HG03045 (cell line): ENCODE data around the gene AP4M1.

Source experiments
- ATAC-seq: cut with Tn5 transposase; IDR thresholded peaks from one replicate; pipeline ENCODE4 v1.9.1; 2021; ENCODE audit warnings: mild to moderate bottlenecking, moderate library complexity; ENCODE audit not compliant: unreplicated experiment

The AP4M1 gene, protein sequence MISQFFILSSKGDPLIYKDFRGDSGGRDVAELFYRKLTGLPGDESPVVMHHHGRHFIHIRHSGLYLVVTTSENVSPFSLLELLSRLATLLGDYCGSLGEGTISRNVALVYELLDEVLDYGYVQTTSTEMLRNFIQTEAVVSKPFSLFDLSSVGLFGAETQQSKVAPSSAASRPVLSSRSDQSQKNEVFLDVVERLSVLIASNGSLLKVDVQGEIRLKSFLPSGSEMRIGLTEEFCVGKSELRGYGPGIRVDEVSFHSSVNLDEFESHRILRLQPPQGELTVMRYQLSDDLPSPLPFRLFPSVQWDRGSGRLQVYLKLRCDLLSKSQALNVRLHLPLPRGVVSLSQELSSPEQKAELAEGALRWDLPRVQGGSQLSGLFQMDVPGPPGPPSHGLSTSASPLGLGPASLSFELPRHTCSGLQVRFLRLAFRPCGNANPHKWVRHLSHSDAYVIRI

DNA sequence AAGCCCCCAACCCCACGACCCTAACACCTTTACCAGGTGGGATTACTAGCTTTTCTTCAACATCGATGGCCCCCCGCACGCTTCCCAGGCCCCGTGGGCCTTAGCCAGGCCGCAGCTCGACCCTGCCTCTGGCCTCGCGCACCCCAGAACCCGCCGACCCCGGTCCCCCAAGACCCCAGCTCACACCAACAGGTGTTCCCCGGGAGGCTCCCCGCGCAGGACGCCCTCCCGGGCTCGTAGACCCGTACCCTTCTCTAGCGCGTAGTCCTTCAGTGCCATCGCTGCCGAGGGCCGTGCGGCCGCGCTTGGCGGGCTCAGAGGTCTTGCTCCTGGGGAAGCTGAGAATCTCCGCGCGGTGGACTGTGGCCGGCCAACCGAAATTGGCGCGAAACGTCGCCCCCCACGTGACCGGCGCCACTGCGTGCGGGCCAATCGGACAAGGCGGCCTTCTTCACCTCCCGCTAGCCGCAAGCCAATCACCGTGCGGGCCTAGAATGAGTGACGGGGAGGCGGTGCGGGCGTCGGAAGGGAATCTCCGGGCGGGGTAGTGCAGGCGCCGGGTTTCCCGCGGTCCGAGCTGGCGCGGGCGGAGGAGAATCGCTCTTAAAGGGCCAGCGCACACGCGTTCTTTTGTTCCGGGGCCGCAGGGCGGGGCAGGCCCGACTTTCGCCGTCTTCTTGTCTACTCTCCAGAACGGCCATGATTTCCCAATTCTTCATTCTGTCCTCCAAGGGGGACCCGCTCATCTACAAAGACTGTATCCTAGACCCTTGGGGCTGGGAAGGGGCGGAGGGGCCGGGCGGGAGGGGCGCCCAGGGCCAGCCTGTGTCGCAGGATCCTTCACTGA, at the start of gene AP4M1, which contains the start of gene MCM7:
AP4M1 (plus strand) TSS at position 628 of the 847 bp plus-strand sequence; CDS start at position 700, 72 bp downstream.
MCM7 (minus strand) TSS at position 382 of the 847 bp plus-strand sequence; CDS start at position 279, 103 bp downstream.
- peak; percentile 84 for ATAC-seq

DNA sequence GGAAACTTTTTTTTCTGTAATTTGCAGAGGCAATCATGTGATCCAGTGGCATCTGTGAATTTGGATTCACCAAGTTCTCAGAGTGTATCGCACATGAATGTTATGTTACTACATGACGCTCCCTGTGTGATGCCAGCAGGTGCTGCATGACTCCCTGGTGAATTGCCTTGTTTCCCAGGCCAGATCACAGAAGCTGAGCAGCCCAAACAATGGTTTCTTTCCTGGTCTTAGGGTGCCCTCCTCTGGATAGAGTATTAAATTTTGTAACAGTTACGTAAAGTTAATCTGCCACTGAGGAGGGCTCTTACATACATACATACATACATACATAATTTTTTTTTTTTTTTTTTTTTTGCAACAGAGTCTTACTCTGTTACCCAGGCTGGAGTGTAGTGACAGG, 48.2 kb upstream of the AP4M1 start:
- no peak for ATAC-seq

DNA sequence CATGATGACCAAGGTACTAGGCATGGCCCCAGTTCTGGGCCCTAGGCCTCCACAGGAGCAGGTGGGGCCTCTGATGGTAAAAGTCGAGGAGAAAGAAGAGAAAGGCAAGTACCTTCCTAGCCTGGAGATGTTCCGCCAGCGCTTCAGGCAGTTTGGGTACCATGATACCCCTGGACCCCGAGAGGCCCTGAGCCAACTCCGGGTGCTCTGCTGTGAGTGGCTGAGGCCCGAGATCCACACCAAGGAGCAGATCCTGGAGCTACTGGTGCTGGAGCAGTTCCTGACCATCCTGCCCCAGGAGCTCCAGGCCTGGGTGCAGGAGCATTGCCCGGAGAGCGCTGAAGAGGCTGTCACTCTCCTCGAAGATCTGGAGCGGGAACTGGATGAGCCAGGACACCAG, 44.4 kb upstream of the AP4M1 start:
- no peak for ATAC-seq

DNA sequence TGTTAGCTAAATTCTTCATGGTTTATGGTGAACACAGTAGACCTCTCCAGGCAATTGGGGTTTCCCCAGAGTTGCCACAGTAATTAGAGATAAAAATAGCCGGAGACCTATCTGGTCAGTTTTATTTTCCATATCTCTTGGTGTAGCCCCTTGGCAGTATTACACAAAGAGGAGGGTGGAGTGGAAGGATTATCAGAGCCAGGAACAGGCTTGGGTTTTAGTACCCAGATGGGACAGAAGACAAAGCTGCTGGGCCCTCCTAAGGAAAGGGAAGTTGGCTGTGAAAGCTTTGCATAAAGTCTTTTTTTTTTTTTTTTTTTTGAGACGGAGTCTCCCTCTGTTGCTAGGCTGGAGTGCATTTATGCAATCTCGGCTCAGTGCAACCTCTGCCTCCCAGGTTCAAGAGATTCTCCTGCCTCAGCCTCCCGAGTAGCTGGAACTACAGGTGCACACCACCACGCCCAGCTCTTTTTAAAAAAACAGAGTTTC, 42.1 kb upstream of the AP4M1 start:
- ATAC-seq: no peak

DNA sequence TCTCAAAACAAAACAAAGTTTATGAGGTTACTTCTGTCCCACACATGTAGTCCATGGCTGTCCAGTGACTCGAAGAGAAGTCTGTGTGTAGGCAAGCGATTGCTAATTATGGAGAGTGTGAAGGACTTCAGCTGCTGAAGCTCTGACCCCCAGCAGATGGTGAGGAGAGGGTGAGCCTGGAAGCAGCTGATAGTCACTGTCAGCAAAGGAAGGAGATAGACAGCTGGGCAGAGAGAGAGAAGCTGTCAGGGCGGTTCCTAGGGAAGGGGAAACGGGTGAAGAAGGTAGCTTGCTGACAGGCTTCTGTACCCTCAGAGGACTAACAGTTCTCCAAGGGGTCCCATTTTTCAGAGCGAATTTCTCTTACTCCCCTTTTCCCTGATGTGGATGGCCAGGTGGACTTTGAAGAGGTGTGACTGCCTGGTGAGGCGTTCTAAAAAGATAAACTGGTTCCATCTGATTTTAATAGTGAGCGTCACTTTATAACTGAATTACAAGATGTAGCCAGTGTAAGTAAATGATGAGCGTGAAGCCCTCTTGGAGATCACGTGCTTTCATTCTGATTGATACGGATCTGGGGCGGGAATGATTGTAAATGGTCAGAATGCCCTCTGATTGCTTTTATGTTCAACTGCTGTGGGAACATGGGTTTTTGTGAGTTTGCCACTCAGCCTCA, 39.8 kb upstream of the AP4M1 start:
- no peak for ATAC-seq

DNA sequence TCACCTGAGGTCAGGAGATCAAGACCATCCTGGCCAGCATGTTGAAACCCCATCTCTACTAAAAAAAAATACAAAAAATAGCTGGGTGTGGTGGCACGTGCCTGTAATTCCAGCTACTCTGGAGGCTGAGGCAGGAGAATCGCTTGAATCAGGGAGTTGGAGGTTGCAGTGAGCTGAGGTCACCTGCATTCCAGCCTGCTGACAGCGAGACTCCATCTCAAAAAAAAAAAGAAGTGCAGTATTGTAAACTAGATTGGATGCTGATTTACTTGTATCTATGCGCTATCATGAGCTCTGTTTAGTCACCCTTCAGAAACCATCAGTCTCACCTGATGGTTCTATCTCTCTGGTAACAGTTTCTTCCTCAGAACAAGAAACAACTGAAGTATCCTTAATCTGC, 38.1 kb upstream of the AP4M1 start:
- ATAC-seq: no peak

DNA sequence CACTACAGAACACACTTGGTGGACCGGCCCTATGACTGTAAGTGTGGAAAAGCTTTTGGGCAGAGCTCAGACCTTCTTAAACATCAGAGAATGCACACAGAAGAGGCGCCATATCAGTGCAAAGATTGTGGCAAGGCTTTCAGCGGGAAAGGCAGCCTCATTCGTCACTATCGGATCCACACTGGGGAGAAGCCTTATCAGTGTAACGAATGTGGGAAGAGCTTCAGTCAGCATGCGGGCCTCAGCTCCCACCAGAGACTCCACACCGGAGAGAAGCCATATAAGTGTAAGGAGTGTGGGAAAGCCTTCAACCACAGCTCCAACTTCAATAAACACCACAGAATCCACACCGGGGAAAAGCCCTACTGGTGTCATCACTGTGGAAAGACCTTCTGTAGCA, 37.3 kb upstream of the AP4M1 start:
- no peak for ATAC-seq

DNA sequence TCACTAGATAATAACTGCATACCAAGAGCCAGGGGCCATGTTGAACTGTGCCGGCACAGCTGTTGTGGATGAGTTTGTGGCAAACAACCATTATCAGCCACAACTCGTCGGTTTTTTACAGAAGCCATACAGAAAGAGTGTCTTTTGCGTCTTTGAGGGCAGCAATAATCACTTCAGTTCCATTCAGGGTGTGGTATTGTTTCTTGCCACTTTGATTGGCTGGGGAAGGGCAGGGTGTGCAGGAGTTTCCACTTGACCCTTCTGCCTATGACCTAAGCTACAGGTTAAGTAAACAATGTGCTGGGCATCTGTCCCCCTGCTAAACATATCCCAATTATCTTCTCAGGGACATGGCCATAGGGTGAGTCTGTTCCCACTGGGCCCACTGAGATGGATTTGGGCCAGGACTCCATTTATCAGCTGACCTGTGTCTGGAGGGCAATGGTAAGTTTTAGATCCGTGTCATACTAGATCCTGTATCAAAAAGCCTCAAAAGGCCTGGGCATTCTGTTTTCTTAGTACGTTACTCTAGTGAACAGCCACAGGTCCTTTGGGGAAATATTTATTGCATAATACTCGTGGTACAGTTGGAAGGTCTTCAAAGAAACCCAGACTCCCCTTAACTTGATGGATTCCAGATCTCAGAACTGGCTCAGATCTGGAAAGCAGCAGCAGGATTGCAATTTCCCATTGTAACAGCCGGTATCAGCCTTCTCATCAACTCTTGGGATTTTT, 35.8 kb upstream of the AP4M1 start:
- ATAC-seq: no peak

DNA sequence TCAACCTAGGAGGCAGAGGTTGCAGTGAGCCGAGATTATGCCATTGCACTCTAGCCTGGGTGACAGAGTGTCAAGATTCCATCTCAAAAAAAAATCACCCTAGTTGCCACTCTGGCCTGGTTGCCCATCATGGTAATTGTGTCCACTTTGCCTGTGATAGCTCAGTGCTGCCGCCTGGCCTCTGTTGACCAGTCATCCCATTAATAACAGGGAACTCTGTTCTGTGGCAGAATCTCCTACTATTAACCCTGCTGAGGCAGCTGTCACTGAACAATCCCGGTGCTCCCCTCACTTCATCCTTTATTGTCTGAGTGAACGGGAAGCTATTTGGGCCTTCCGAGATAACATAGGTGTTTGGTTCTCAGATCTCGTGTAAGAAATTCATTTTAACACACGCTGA, 34.5 kb upstream of the AP4M1 start:
- no peak for ATAC-seq

DNA sequence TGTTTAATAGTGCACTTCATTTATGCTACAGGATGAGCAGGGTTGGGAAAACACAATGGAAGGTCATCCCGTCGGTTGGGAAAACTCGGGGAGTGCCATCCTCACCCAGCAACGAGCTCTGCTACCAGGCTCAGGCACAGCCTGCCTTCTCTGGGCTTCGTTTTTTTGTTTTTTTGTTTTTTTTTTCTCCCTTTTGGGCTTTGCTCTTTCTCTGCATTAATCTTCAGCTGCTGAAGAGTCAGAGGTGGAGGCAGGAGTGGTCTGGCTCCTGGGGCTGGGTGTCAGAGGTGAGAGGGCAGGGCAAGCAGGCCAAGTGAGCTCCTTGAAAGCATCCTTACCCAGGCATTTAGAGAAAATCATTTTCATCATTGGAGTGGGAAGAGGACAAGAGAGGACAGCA, 31.5 kb upstream of the AP4M1 start:
- no peak for ATAC-seq

DNA sequence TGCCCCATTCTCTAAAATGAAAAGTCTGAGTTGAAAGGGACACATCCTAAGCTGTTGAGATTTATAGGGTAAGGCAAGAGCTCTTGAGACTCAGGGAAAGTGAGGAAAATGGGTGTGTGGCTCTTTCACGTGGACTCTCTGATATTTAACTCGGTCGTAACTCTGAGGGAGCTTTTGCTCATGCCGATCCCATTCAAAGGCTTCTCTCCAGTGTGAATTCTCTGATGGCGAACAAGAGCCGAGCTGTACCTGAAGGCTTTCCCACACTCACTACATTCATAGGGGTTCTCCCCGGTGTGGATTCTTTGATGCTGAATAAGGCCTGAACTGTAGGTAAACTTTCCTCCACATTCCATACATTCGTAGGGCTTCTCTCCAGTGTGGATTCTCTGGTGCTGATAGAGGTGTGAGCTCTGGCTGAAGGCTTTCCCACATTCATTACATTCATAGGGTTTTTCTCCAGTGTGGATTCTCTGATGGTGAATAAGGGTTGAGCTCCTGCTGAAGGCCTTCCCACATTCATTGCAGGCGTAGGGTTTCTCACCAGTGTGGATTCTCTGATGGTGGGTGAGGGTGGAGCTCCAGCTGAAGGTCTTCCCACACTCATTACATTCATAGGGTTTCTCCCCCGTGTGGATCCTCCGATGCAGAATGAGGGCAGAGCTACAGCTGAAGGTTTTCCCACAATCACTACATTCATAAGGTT, 30.3 kb upstream of the AP4M1 start:
- ATAC-seq: no peak

DNA sequence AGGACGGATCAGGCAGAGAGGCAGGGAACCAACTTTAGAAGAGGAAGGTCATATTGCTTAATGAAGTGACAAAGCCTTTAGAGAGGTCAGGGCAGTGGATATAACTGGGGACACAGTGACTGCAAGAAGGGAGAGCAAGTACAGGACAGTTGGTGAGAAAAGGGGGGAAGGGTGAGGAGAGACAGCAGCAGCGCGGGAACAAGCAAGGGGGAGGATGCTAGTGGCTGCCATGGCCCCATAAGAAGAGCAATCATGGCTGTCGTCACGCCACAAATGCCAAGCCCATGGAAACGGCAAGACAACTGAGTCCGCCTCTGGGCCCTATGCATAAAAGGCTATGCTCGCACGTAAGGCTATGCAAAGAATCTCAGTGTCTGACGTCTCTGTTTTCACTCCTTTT, 29.0 kb upstream of the AP4M1 start:
- ATAC-seq: no peak

DNA sequence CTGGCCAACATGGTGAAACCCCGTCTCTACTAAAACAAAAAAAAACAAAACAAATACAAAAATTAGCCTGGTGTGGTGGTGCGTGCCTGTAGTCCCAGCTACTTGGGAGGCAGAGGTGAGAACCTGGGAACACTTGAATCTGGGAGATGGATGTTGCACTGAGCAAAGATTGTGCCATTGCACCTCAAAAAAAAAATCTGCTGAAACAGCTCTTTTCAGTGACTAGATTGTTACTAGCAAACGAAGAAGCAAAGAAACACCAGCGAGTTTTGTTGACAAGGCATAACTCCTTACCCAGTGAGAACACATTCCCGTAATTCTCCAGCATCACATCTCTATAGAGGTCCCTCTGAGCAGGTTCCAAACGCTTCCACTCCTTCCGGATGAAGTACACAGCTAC, 26.6 kb upstream of the AP4M1 start:
- no peak for ATAC-seq

DNA sequence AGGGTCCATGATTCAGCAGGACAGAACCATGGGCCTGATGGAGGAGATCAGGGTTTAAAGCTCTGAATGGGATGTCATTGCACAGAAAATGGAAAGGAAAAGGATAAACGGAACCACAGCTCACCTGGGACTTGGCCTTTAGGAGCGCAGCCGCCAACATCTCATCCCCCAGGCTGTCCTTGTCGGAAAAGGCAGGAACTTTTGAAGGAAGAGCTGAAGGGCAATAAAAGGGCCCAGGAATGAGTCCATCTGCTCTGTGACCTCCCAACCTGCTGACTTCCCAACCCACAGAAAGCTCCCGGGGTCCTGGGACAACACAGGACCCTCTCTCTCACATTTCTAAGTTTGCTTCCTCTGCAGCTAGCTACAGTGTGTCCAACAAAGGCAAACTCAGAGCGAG, 26.0 kb upstream of the AP4M1 start:
- ATAC-seq: no peak

DNA sequence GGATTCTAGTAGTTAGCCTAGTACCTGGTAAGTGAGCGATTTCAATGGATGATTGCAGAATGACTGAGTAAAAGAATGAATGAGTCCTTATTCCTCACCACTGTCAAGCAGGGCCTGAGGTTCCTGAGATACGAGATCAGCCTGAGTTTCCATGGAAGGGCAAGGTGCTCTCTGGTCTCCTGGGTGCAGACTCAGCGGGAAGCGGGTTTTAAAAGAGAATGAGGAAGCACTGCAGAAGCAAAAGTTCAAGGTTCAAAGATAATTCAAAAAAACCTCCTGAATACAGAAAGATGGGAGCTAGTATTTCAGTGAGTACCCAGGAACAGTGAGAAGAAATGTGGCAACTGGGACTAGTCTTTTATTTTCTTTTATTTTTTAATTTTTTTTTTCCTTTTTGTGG, 24.2 kb upstream of the AP4M1 start:
- ATAC-seq: no peak

DNA sequence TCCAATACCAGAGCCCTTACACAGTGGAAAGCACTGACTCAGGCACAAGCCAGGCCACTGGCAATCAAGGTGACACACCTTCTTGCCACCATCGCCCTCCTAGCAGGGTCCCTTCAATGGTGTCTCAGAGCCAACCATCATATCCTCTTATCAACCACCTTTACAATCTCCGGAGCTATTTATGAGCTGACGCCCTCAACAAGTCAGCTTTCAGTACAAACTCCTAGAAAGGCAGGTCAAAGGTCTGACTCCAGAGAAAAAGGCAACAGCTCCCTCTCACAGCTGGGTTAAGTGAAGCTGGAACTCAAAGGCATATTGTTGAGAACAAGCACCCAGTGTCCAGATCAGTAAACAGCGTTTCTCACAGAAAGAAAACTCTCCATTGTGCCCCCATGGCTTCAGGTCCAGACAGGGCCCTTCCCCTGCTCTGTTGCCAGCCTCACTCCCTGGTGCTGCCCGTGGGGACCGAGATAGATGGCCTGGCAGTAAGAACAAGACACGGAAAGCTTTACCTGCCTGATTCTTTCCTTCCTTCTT, 22.4 kb upstream of the AP4M1 start:
- ATAC-seq: no peak

DNA sequence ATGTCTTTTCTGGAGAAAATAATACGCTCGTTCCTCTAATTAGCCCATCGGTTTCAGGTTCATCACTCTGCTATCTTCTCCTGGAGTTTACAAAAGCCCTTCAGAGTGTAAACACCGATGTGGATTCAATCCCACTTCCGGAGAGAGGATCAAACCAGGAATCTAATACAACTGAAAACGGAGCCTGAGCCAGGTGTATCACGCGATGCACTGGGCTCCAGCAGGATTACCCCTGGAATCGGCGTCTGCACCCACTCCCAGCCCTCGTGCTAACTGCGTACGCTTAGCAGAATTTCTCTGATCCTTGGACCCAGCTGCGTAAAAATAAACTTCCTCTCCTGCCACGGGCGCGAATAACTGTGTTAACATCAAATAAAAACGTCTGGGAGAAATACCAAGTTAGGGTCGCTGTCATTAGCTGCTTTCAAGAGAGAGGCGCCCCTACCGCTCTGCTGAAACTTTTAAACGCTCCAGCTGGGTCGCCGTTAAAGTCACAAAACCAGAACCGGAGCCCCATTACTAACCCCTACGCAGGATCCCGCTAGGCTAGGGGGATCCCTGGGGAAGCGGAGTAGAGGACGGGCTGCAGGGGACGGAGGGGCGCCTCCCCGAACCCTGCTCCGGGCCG, 20.4 kb upstream of the AP4M1 start:
- no peak for ATAC-seq

DNA sequence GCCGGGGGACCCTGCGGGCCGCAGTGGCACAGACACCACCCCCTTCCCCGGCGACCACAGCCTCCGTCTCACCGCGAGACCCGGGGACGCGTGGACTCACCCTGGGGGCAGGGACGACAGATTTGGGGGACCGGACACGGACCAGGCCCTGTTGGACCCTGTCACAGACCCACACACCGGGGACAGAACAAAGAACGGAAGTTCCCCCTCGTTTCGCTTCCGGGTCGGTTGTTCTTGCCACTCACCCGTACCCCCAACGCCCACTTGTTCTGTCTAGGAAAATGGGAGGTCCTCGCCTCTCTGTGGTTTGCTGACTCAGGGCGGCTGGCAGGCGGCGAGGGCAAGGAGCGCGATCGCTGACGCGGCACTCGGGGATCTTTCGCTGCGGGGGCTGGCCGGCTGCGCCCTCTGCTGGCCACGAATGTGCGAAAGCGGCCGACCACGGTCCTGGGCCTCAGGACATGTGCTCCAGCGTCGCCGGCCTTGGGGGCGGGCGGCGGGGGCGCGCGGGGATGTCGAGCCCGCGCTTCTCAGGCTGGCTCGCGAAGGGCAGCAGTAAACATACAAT, 19.8 kb upstream of the AP4M1 start, which contains the start of gene ZNF3:
ZNF3 (minus strand) TSS at position 189 of the 568 bp plus-strand sequence. CDS start 4,366 bp downstream, outside the sequence.
- ATAC-seq: peak; percentile 90

DNA sequence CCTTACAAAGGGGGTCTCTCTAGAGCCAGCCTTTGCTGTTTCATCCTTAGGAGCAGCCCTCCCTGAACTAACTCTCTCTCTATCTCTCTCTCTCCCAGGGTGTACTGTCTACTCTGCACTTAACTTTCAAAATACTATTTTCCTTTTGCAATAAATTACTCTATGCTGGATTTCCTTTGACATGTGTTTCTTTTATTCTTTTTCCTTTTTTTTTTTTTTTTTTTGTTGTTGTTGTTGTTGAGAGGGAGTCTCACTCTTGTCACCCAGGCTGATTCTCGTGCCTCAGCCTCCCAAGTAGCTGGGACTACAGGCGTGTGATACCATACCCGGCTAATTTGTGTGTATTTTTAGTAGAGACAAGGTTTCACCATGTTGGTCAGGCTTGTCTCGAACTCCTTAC, 18.5 kb upstream of the AP4M1 start:
- no peak for ATAC-seq
